Measurements from ENCODE around the gene DTX3.
A peak's percentile ranks its signal among the peaks of the same experiment; 100 is the strongest.

The DTX3 gene

GRCh38 chr12:57605811-57606311, 1.2 kb downstream of the DTX3 start:
- DNase-seq = no peak
- H3K4me1 ChIP-seq (ENCODE audit: control insufficient read depth, insufficient read depth, low read length, poor library complexity, severe bottlenecking) = peaks cover 21% of the 10 kb centered on the region
- no peak overlapping the region for H3K4me3 ChIP-seq (ENCODE audit: insufficient read depth, low read depth, low read length, poor library complexity, severe bottlenecking)
- no peak overlapping the region for H3K27ac ChIP-seq (ENCODE audit: insufficient read depth, low read length, poor library complexity, severe bottlenecking)
- H3K9me3 ChIP-seq (ENCODE audit: control insufficient read depth, low read length) = no peaks in the 10 kb centered on the region
- H3K27me3 ChIP-seq (replicated peaks; ENCODE audit: control insufficient read depth, insufficient read depth, low read length, poor library complexity, severe bottlenecking) = peaks cover 3% of the 10 kb centered on the region
- H3K36me3 ChIP-seq (ENCODE audit: control insufficient read depth, insufficient read depth, low read length) = peaks cover 14% of the 10 kb centered on the region

- Histone ChIP-seq H3K27me3 (replicated peaks; ENCODE audit: control insufficient read depth, insufficient read depth, low read length, poor library complexity, severe bottlenecking) (peaks cover 4% of the 10 kb centered on the region), H3K36me3 (ENCODE audit: control insufficient read depth, insufficient read depth, low read length) (peaks cover 9% of the 10 kb centered on the region), H3K27ac (ENCODE audit: insufficient read depth, low read length, poor library complexity, severe bottlenecking) (no peak overlapping the region), H3K4me1 (ENCODE audit: control insufficient read depth, insufficient read depth, low read length, poor library complexity, severe bottlenecking) (peaks cover 26% of the 10 kb centered on the region), H3K9me3 (ENCODE audit: control insufficient read depth, low read length) (no peaks in the 10 kb centered on the region), H3K4me3 (ENCODE audit: insufficient read depth, low read depth, low read length, poor library complexity, severe bottlenecking) (no peak overlapping the region)
- no peak for DNase-seq
Measured at GRCh38 chr12:57606399-57606798, 1.8 kb downstream of the DTX3 start.

- DNase-seq = no peak
- no peaks in the 10 kb centered on the region for H3K9me3 ChIP-seq (ENCODE audit: control insufficient read depth, low read length)
- H3K27ac ChIP-seq (ENCODE audit: insufficient read depth, low read length, poor library complexity, severe bottlenecking) = no peak overlapping the region
- H3K4me1 ChIP-seq (ENCODE audit: control insufficient read depth, insufficient read depth, low read length, poor library complexity, severe bottlenecking) = peaks cover 31% of the 10 kb centered on the region
- H3K36me3 ChIP-seq (ENCODE audit: control insufficient read depth, insufficient read depth, low read length) = peaks cover 5% of the 10 kb centered on the region
- H3K27me3 ChIP-seq (replicated peaks; ENCODE audit: control insufficient read depth, insufficient read depth, low read length, poor library complexity, severe bottlenecking) = peaks cover 4% of the 10 kb centered on the region
- H3K4me3 ChIP-seq (ENCODE audit: insufficient read depth, low read depth, low read length, poor library complexity, severe bottlenecking) = no peak overlapping the region
Measured at GRCh38 chr12:57606821-57607220, 2.2 kb downstream of the DTX3 start.

DNA sequence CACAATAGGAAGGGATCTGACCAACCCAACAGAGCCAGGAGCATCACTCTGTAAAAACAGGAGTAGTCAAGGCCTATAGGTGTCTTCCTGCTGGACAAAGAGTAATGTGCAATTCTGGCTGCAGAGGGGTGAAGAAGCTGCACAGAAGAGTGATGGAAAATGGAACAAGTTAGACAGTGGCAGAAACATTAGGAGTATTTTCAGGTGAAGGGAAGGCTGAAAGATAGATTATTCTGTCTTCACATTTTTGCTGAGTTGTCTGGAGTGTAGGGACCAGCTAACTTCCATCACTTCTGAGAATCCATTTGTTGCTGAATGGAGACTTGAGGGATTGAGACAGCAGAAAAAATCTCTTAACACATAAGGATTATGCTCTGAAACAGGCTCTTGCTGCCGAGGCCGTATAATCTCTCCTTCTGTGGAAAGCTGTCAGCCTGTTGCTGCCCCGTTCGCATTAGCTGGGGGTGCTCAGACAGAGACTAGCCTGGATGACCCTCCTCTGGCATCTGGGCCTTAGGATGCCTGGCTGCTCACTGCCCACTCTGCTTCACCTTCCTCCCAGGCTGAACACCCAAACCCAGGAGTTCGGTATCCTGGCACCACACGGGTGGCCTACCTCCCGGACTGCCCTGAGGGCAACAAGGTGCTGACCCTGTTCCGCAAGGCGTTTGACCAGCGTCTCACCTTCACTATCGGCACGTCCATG, 3.5 kb downstream of the DTX3 start:
- H3K27ac ChIP-seq (ENCODE audit: insufficient read depth, low read length, poor library complexity, severe bottlenecking) = no peak overlapping the region
- peaks cover 32% of the 10 kb centered on the region for H3K4me1 ChIP-seq (ENCODE audit: control insufficient read depth, insufficient read depth, low read length, poor library complexity, severe bottlenecking)
- no peak overlapping the region for H3K4me3 ChIP-seq (ENCODE audit: insufficient read depth, low read depth, low read length, poor library complexity, severe bottlenecking)
- no peak for DNase-seq
- H3K36me3 ChIP-seq (ENCODE audit: control insufficient read depth, insufficient read depth, low read length) = no peaks in the 10 kb centered on the region
- H3K9me3 ChIP-seq (ENCODE audit: control insufficient read depth, low read length) = no peaks in the 10 kb centered on the region
- H3K27me3 ChIP-seq (replicated peaks; ENCODE audit: control insufficient read depth, insufficient read depth, low read length, poor library complexity, severe bottlenecking) = peaks cover 8% of the 10 kb centered on the region

DNA sequence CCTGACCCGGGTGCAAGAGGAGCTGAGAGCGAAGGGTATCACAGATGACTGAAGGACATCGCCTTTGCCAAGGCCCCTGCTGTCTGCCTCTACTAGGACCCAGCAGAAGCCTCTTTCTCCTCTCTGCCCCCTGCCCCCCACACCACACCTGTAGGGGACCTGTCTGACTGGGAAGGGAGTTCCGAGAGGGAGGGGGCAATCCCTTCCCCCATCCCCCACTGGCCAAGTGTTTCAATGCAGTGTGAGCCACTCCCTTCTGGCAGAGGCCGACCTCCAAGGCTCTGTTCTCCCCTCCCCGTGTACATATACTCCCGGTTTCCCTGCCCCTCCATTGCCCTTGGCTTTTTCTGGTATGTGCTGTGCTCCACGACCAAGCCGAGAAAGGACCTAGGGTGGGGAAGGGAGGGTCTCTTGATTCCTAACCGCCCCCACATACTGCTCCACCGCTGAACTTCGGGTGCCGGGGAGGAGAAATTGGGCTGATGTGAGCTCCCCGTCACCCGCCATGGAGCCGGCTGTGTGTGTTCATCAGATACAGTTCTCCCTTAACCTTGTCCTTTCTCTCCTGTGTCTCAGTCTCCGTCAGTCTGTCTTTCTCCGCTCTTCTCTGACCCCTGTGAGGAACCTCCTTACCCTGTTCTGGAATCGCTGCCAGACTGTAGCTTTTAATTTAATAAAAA, 4.6 kb downstream of the DTX3 start:
- Histone ChIP-seq H3K27ac (ENCODE audit: insufficient read depth, low read length, poor library complexity, severe bottlenecking) (no peak overlapping the region), H3K4me1 (ENCODE audit: control insufficient read depth, insufficient read depth, low read length, poor library complexity, severe bottlenecking) (peaks cover 25% of the 10 kb centered on the region), H3K36me3 (ENCODE audit: control insufficient read depth, insufficient read depth, low read length) (no peaks in the 10 kb centered on the region), H3K4me3 (ENCODE audit: insufficient read depth, low read depth, low read length, poor library complexity, severe bottlenecking) (no peak overlapping the region), H3K9me3 (ENCODE audit: control insufficient read depth, low read length) (no peaks in the 10 kb centered on the region), H3K27me3 (replicated peaks; ENCODE audit: control insufficient read depth, insufficient read depth, low read length, poor library complexity, severe bottlenecking) (peaks cover 8% of the 10 kb centered on the region)
- DNase-seq = no peak

DNA sequence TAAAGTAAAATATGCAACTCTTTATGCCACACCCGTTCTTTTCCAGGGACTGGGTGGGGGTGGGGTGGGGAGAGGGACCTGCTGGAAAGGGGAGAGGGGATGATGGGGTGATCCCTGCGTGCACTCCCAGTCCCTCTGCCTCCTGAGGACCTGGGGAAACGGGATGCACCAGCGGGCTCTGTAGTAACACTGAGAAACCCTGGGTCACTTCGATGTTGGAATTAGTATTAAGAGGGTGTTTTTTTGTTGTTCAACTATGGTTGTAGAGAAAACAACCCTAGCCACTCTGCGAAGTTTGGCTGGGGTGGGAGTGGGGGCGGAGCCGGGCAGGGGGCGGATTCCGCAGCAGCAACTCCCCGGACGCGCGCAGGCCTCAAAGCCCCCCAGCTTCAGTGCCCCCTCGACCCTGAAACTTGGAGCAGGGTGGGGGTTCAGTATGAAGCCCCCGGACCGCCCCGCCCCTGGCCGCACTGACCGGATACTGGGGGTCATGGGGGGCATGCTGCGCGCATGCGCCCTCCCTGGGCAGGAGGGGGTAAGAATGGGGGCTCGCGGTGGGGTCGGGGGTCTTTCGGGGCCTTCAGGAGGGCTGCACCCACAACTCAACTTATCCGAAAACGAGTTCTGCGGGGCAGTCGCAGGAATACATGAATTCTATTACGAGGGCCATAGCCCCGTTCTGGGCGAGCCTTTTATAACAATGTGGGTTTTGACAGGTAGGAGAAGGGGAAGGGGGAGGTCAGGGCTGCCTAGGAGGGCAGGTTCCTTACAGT, 5.3 kb downstream of the DTX3 start:
- DNase-seq = no peak
- Histone ChIP-seq H3K36me3 (ENCODE audit: control insufficient read depth, insufficient read depth, low read length) (no peaks in the 10 kb centered on the region), H3K27me3 (replicated peaks; ENCODE audit: control insufficient read depth, insufficient read depth, low read length, poor library complexity, severe bottlenecking) (peaks cover 8% of the 10 kb centered on the region), H3K9me3 (ENCODE audit: control insufficient read depth, low read length) (no peaks in the 10 kb centered on the region), H3K4me3 (ENCODE audit: insufficient read depth, low read depth, low read length, poor library complexity, severe bottlenecking) (no peak overlapping the region), H3K27ac (ENCODE audit: insufficient read depth, low read length, poor library complexity, severe bottlenecking) (no peak overlapping the region), H3K4me1 (ENCODE audit: control insufficient read depth, insufficient read depth, low read length, poor library complexity, severe bottlenecking) (peaks cover 23% of the 10 kb centered on the region)

DNA sequence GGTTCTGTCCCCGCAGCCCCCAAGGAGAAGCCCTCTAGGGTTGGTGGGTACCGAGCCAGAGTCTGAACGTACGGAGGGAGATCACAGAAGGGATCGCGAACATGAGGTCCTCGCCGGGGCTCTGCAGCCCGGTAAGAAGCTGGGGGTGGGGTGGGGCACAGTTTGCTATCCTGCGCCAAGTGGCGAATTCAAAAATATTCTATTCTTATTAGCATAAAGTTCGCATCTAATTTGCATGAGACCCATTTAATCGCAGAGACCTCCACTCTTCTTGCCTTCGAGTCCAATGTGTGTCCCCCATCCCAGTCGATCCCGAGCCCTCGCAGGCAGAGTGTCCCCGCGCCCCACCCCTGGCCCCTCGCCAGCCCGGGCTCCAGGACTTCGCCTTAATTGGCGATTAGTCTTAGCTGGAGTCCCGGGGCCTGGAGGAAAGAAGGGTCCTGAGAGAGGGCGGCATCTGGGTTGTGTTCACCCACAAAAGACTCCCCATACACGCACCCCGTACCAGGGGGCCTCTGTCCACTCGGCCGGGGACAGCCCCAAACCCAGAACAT, 6.0 kb downstream of the DTX3 start:
- H3K4me3 ChIP-seq (ENCODE audit: insufficient read depth, low read depth, low read length, poor library complexity, severe bottlenecking) = peak overlapping the region; percentile 59
- no peak for DNase-seq
- H3K36me3 ChIP-seq (ENCODE audit: control insufficient read depth, insufficient read depth, low read length) = no peaks in the 10 kb centered on the region
- no peaks in the 10 kb centered on the region for H3K9me3 ChIP-seq (ENCODE audit: control insufficient read depth, low read length)
- peaks cover 8% of the 10 kb centered on the region for H3K27me3 ChIP-seq (replicated peaks; ENCODE audit: control insufficient read depth, insufficient read depth, low read length, poor library complexity, severe bottlenecking)
- peaks cover 20% of the 10 kb centered on the region for H3K4me1 ChIP-seq (ENCODE audit: control insufficient read depth, insufficient read depth, low read length, poor library complexity, severe bottlenecking)
- H3K27ac ChIP-seq (ENCODE audit: insufficient read depth, low read length, poor library complexity, severe bottlenecking) = no peak overlapping the region

- peak within 1 kb of the TSS; percentile 59 for H3K4me3 ChIP-seq (ENCODE audit: insufficient read depth, low read depth, low read length, poor library complexity, severe bottlenecking)
- H3K36me3 ChIP-seq (ENCODE audit: control insufficient read depth, insufficient read depth, low read length) = no peaks in the 10 kb centered on the region
- peaks cover 20% of the 10 kb centered on the region for H3K4me1 ChIP-seq (ENCODE audit: control insufficient read depth, insufficient read depth, low read length, poor library complexity, severe bottlenecking)
- DNase-seq = no peak
- no peak within 1 kb of the TSS for H3K27ac ChIP-seq (ENCODE audit: insufficient read depth, low read length, poor library complexity, severe bottlenecking)
- no peaks in the 10 kb centered on the region for H3K9me3 ChIP-seq (ENCODE audit: control insufficient read depth, low read length)
- H3K27me3 ChIP-seq (replicated peaks; ENCODE audit: control insufficient read depth, insufficient read depth, low read length, poor library complexity, severe bottlenecking) = peaks cover 8% of the 10 kb centered on the region
Measured at GRCh38 chr12:57611108-57611826, 6.6 kb downstream of the DTX3 start, which contains the start of gene ARHGEF25. Gene ARHGEF25, plus strand, starts transcription at chr12:57611435. Its CDS starts 460 bp downstream, at chr12:57611895.

Data from effector memory CD4-positive, alpha-beta T cell (primary cell).